ENCODE results near the gene STARD3.

GRCh38 chr17:39660397-39661385 lies 23.7 kb downstream of the STARD3 start:
- no peak for TF ChIP-seq CTCF (IDR thresholded peaks at IDR 0.05)
- TF ChIP-seq POLR2A (IDR thresholded peaks at IDR 0.05) = no peak
- no peak for TF ChIP-seq POLR2AphosphoS5 (IDR thresholded peaks at IDR 0.05)
